H1 (cell line): ENCODE results near the gene JTB. TPM values are rescaled to one million over a fixed set of nuclear protein-coding genes. Genes with fewer than 3 reads are reported as not detected.

Experiments
- CTCF ChIA-PET: fragments of 300-600 bp; sonication (Branson Sonifier 250); formaldehyde crosslinking; loops from one replicate; lab custom pipeline; 2021; ENCODE audit not compliant: partially characterized antibody; lab: Charles Lee
- POLR2A ChIA-PET: fragments of 300-600 bp; sonication (Branson Sonifier 250); formaldehyde crosslinking; loops from one replicate; lab custom pipeline; 2021; ENCODE audit warnings: inconsistent platforms; ENCODE audit not compliant: partially characterized antibody; lab: Charles Lee
- DNase-seq, 2 experiments: peaks; one replicate each; pipeline versions ENCODE4 v3.0.0 to v3.0.0-alpha.2; 2010 to 2022; ENCODE audit warnings: low spot score in 2 of 2, low read depth in 1 of 2, mixed read lengths in 1 of 2
- FAIRE-seq: peaks from 2 replicates; lab custom pipeline; 2011; peaks lifted over from hg19 to GRCh38; lab: Jason Lieb, UNC
- H2AFZ ChIP-seq: 2 replicates; pipeline ENCODE4 v1.8.1; 2012; ENCODE audit warnings: low read length, inconsistent platforms
- H2AK5ac ChIP-seq: 2 replicates; pipeline ENCODE4 v1.6.1; 2013; ENCODE audit warnings: low read depth, low read length
- H2BK120ac ChIP-seq: replicated peaks from 2 replicates; pipeline ENCODE3; 2013; ENCODE audit warnings: low read depth, low read length, inconsistent platforms
- H2BK12ac ChIP-seq: 2 replicates; pipeline ENCODE4 v1.6.1; 2013; ENCODE audit warnings: low read depth, low read length
- H2BK15ac ChIP-seq: 2 replicates; pipeline ENCODE4 v1.6.1; 2013; ENCODE audit warnings: low read length
- H2BK20ac ChIP-seq: 2 replicates; pipeline ENCODE4 v1.6.1; 2013; ENCODE audit warnings: low read length
- H2BK5ac ChIP-seq: 2 replicates; pipeline ENCODE4 v1.6.1; 2013; ENCODE audit warnings: low read depth, low read length
- H3K14ac ChIP-seq: 2 replicates; pipeline ENCODE4 v1.6.1; 2013; ENCODE audit warnings: inconsistent platforms; ENCODE audit not compliant: insufficient read length
- H3K18ac ChIP-seq: 2 replicates; pipeline ENCODE4 v1.6.1; 2013; ENCODE audit warnings: low read length; ENCODE audit errors: extremely low read depth
- H3K23ac ChIP-seq: 2 replicates; pipeline ENCODE4 v1.6.1; 2013; ENCODE audit warnings: inconsistent platforms; ENCODE audit not compliant: insufficient read length
- H3K23me2 ChIP-seq: 2 replicates; pipeline ENCODE4 v1.6.1; 2013; ENCODE audit warnings: low read depth, low read length
- H3K27ac ChIP-seq: 2 replicates; pipeline ENCODE4 v1.6.1; 2011; ENCODE audit warnings: low read depth, low read length, inconsistent platforms
- H3K27me3 ChIP-seq, 4 experiments: replicated peaks in 1 of 4; 1 replicate in 1 of 4; 2 replicates in 3 of 4; pipeline versions ENCODE4 v1.6.1 to v1.8.1; 2011 to 2013; ENCODE audit warnings: low read length in 3 of 4, mild to moderate bottlenecking in 3 of 4, inconsistent platforms in 2 of 4, mixed read lengths in 2 of 4, moderate library complexity in 1 of 4; ENCODE audit not compliant: control insufficient read depth in 3 of 4, insufficient read depth in 3 of 4; ENCODE audit errors: extremely low read depth in 1 of 4
- H3K36me3 ChIP-seq, 4 experiments: 2 replicates each; pipeline versions ENCODE4 v1.6.1 to v1.8.1; 2011 to 2013; ENCODE audit warnings: mild to moderate bottlenecking in 4 of 4, low read length in 3 of 4, moderate library complexity in 2 of 4, control low read depth in 1 of 4, inconsistent platforms in 1 of 4; ENCODE audit not compliant: insufficient read depth in 4 of 4, control insufficient read depth in 2 of 4
- H3K4ac ChIP-seq: replicated peaks from 2 replicates; pipeline ENCODE3; 2013; ENCODE audit warnings: low read length, low read depth, mixed read lengths, inconsistent platforms; ENCODE audit not compliant: insufficient read length
- H3K4me1 ChIP-seq, 4 experiments: replicated peaks in 1 of 4; 1 replicate in 1 of 4; 2 replicates in 3 of 4; pipeline versions ENCODE4 v1.6.1 to v1.8.1; 2011 to 2013; ENCODE audit warnings: low read length in 3 of 4, inconsistent platforms in 2 of 4, mixed read lengths in 1 of 4; ENCODE audit not compliant: insufficient read depth in 4 of 4, control insufficient read depth in 3 of 4
- H3K4me2 ChIP-seq, 2 experiments: 2 replicates each; pipeline versions ENCODE4 v1.6.1 to v1.8.1; 2011 to 2013; ENCODE audit warnings: low read depth in 2 of 2, low read length in 2 of 2, control low read depth in 1 of 2, inconsistent platforms in 1 of 2, mild to moderate bottlenecking in 1 of 2; ENCODE audit not compliant: insufficient read depth in 1 of 2
- H3K4me3 ChIP-seq, 4 experiments: fragments of 200-600, 300-600 bp in 1 of 4; sonication (generic), shearing (Covaris generic), sonication (Bioruptor Twin) in 1 of 4; 2 replicates each; pipeline versions ENCODE4 v1.5.1 to v1.8.1; 2011 to 2016; ENCODE audit warnings: low read length in 4 of 4, low read depth in 3 of 4, control low read depth in 2 of 4, inconsistent platforms in 2 of 4, mild to moderate bottlenecking in 2 of 4, mixed read lengths in 1 of 4, moderate library complexity in 1 of 4; ENCODE audit not compliant: insufficient read depth in 2 of 4; ENCODE audit errors: extremely low read depth in 1 of 4
- H3K56ac ChIP-seq: replicated peaks from 2 replicates; pipeline ENCODE3; 2013; ENCODE audit warnings: low read depth, mild to moderate bottlenecking, mixed read lengths, low read length, inconsistent platforms; ENCODE audit not compliant: insufficient read length
- H3K79me1 ChIP-seq: 2 replicates; pipeline ENCODE4 v1.6.1; 2013; ENCODE audit warnings: low read depth, low read length, control low read depth
- H3K79me2 ChIP-seq, 2 experiments: 2 replicates each; pipeline versions ENCODE4 v1.6.1 to v1.8.1; 2012 to 2013; ENCODE audit warnings: low read length in 2 of 2, mild to moderate bottlenecking in 2 of 2, inconsistent platforms in 1 of 2; ENCODE audit not compliant: insufficient read depth in 2 of 2, control insufficient read depth in 1 of 2
- H3K9ac ChIP-seq, 4 experiments: replicated peaks in 1 of 4; 1 replicate in 1 of 4; 2 replicates in 3 of 4; pipeline versions ENCODE4 v1.6.1 to v1.8.1; 2011 to 2013; ENCODE audit warnings: low read depth in 3 of 4, low read length in 3 of 4, control low read depth in 2 of 4, mild to moderate bottlenecking in 2 of 4, moderate library complexity in 2 of 4, inconsistent platforms in 1 of 4; ENCODE audit errors: extremely low read depth in 1 of 4
- H3K9me3 ChIP-seq, 2 experiments: 2 replicates each; pipeline versions ENCODE4 v1.6.1 to v1.8.1; 2012 to 2013; ENCODE audit warnings: mild to moderate bottlenecking in 2 of 2, moderate library complexity in 2 of 2, control low read depth in 1 of 2, inconsistent platforms in 1 of 2, low read depth in 1 of 2, low read length in 1 of 2, mixed read lengths in 1 of 2; ENCODE audit not compliant: insufficient read depth in 2 of 2
- H4K20me1 ChIP-seq, 2 experiments: replicated peaks in 1 of 2; 2 replicates each; pipeline versions ENCODE3 to v1.8.1; 2011 to 2013; ENCODE audit warnings: inconsistent platforms in 2 of 2, low read length in 2 of 2, mild to moderate bottlenecking in 1 of 2; ENCODE audit not compliant: insufficient read depth in 2 of 2, control insufficient read depth in 1 of 2
- H4K5ac ChIP-seq: 2 replicates; pipeline ENCODE4 v1.6.1; 2013; ENCODE audit warnings: low read length, low read depth, mixed read lengths, inconsistent platforms; ENCODE audit not compliant: insufficient read length
- H4K8ac ChIP-seq: 2 replicates; pipeline ENCODE4 v1.8.0; 2013; ENCODE audit warnings: mild to moderate bottlenecking, moderate library complexity, low read length, inconsistent platforms; ENCODE audit not compliant: insufficient read depth; ENCODE audit errors: extremely low read depth
- H4K91ac ChIP-seq: replicated peaks from 2 replicates; pipeline ENCODE3; 2013; ENCODE audit warnings: low read length, mixed read lengths, inconsistent platforms; ENCODE audit not compliant: insufficient read length
- ATF2 ChIP-seq: IDR thresholded peaks from 2 replicates; pipeline ENCODE4 v1.6.1; 2012; ENCODE audit warnings: low read length, inconsistent platforms
- FOSL1 ChIP-seq: IDR thresholded peaks from 2 replicates; pipeline ENCODE4 v1.6.1; 2011; ENCODE audit warnings: mild to moderate bottlenecking, low read depth, low read length, moderate library complexity; ENCODE audit not compliant: insufficient read depth
- JUN ChIP-seq: IDR thresholded peaks from 2 replicates; pipeline ENCODE4 v1.6.1; 2011; ENCODE audit warnings: low read depth, mild to moderate bottlenecking, improper control_type of control experiment, low read length
- SIRT6 ChIP-seq: IDR thresholded peaks from one replicate; pipeline ENCODE4 v1.7.1; 2012; ENCODE audit warnings: low read length, inconsistent platforms
- SP2 ChIP-seq: IDR thresholded peaks from 2 replicates; pipeline ENCODE4 v1.6.1; 2012; ENCODE audit warnings: mild to moderate bottlenecking, low read length, inconsistent platforms
- SP4 ChIP-seq: IDR thresholded peaks from 2 replicates; pipeline ENCODE4 v1.6.1; 2012; ENCODE audit warnings: low read length, inconsistent platforms
- TAF1 ChIP-seq: IDR thresholded peaks from 2 replicates; pipeline ENCODE4 v1.6.1; 2011; ENCODE audit warnings: mild to moderate bottlenecking, low read depth, low read length
- TAF7 ChIP-seq: optimal IDR thresholded peaks from 2 replicates; pipeline ENCODE3; 2011; ENCODE audit warnings: low read depth, mild to moderate bottlenecking, inconsistent platforms, low read length, moderate library complexity, borderline replicate concordance
- TBP ChIP-seq: IDR thresholded peaks from 2 replicates; pipeline ENCODE4 v1.6.1; 2011; ENCODE audit warnings: low read depth, low read length, improper control_type of control experiment
- WGBS, 2 experiments: shearing (Covaris generic) in 1 of 2; methylation state at CpG; one replicate each; pipeline versions ENCODE4 v1.1.6 to v1.1.7; 2013 to 2015; ENCODE audit warnings: low lambda C conversion rate in 2 of 2, mixed read lengths in 2 of 2, inconsistent platforms in 1 of 2, low coverage in 1 of 2, missing lambda C conversion rate in 1 of 2; ENCODE audit not compliant: insufficient replicate concordance in 2 of 2, insufficient coverage in 1 of 2, insufficient read length in 1 of 2; ENCODE audit errors: extremely low coverage in 1 of 2, missing lambda C conversion rate in 1 of 2; 5-methylcytosine and 5-hydroxymethylcytosine counted together
- polyA plus RNA-seq, 7 experiments: library from polyadenylated mRNA; depleted of rRNA in 3 of 7; stranded (reverse) in 5 of 7; unstranded in 2 of 7; fragments of >200 nt in 5 of 7; fragments of 200-250 nt in 2 of 7; gene quantifications; 1 replicate in 5 of 7; 2 replicates in 1 of 7; 4 replicates in 1 of 7; pipeline versions ENCODE4 v1.2.1 to v1.2.3, GENCODE V29; 2011 to 2013; ENCODE audit warnings: missing spikeins in 2 of 7, mixed read lengths in 2 of 7
- total RNA-seq: library from RNA; stranded (reverse); fragmentation: NEBNext Ultra II Directional; extraction: Animal tissue kit (Norgen Biotek cat#: 25700); gene quantifications from 2 replicates; pipeline ENCODE4 v1.2.1, GENCODE V29; 2021

JTB gene
- total and polyA plus RNA-seq, 2 of the 8 experiments (the other 6 are each of a cell fraction or from before 2014, with no cell fraction given): 91.1 to 122 TPM

- ChIA-PET CTCF (interaction anchor here (0.7 kb wide), 1 partner anchor 12 kb away, joined by 3 read pairs; no protein-coding TSS in a partner anchor), POLR2A (interaction anchor here (0.7 to 5.1 kb wide), 8 partner anchors 13 to 248 kb away, joined by 3 to 46 read pairs (median 6); partner anchors contain the start of genes DENND4B, JTB, RPS27 and SLC39A1)
- Histone ChIP-seq H2BK12ac (no peak overlapping the region), H3K9me3 (no peaks in the 10 kb centered on the region), H2BK120ac (no peak overlapping the region), H3K4me3 (no peak overlapping the region), H4K5ac (no peak overlapping the region), H3K4ac (no peak overlapping the region), H4K20me1 (peaks cover 0 to 8% of the 10 kb centered on the region in 2 experiments), H2BK15ac (no peak overlapping the region), H3K9ac (no peak overlapping the region), H3K4me2 (no peak overlapping the region), H3K14ac (no peak overlapping the region), H3K56ac (no peak overlapping the region), H3K4me1 (no peaks in the 10 kb centered on the region), H2BK5ac (no peak overlapping the region), H4K8ac (no peak overlapping the region), H3K23me2 (no peaks in the 10 kb centered on the region; the same call in 1 of the 2 replicates), H3K27me3 (no peaks in the 10 kb centered on the region), H3K27ac (no peak overlapping the region), H2AK5ac (no peak overlapping the region), H3K36me3 (peaks cover 9 to 52% (median 40%) of the 10 kb centered on the region in 4 experiments), H4K91ac (no peak overlapping the region), H3K79me1 (no peaks in the 10 kb centered on the region; the same call in 1 of the 2 replicates), H3K79me2 (no peaks in the 10 kb centered on the region), H3K18ac (no peak overlapping the region), H3K23ac (no peak overlapping the region), H2BK20ac (no peak overlapping the region), H2AFZ (no peak overlapping the region)
- DNase-seq (no peak), FAIRE-seq (no peak)
- whole genome bisulfite sequencing, 2 experiments: 93% methylated on average over 18 of the region's 18 CpGs; no CpG with 5 or more reads in 1 of the 2 experiments
- TF ChIP-seq TAF7: no peak
- TF ChIP-seq ATF2: no peak
- TF ChIP-seq SP4: no peak
- TF ChIP-seq JUN: no peak
- no peak for TF ChIP-seq TBP
- no peak for TF ChIP-seq SP2
- TF ChIP-seq FOSL1: no peak
- TF ChIP-seq TAF1: no peak
- TF ChIP-seq SIRT6: no peak
Measured at GRCh38 chr1:153932156-153933131, 45.0 kb downstream of the JTB start.
